Measurements from ENCODE around the gene CCDC54.

CCDC54 gene

DNA sequence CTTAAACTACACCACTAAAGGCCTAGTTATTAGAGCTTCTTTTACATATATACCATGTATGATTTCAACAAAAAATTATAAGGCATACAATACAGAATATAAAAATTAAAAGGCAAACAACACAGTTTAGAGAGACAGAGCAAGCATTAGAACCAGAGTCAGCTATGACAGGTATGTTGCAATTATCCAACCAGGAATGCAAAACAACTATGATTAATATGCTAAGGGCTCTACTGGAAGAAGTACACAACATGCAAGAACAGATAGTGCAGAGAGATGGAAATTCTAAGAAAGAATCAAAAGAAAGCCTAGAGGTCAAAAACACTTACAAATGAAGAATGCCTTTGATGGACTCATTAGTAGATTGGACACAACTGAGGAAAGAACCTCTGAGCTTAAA is 39.6 kb downstream of the CCDC54 start:
- H3K79me2 ChIP-seq, result peaks cover 26% of the 10 kb centered on the region
- H3K9ac ChIP-seq, result no peak overlapping the region
- no peaks in the 10 kb centered on the region for H3K9me3 ChIP-seq (ENCODE audit: control insufficient read depth, low read length)
- no peaks in the 10 kb centered on the region for H3K27me3 ChIP-seq (ENCODE audit: control insufficient read depth, insufficient read depth, low read length)
- no peak overlapping the region for H3K4me2 ChIP-seq (ENCODE audit: low read length)
- H2AFZ ChIP-seq, result no peak overlapping the region
- no peak overlapping the region for H3K27ac ChIP-seq
- H3K4me1 ChIP-seq, result no peaks in the 10 kb centered on the region
- H3K36me3 ChIP-seq (ENCODE audit: control insufficient read depth, insufficient read depth, low read length), result no peaks in the 10 kb centered on the region
- TF ChIP-seq, protein P1, sequence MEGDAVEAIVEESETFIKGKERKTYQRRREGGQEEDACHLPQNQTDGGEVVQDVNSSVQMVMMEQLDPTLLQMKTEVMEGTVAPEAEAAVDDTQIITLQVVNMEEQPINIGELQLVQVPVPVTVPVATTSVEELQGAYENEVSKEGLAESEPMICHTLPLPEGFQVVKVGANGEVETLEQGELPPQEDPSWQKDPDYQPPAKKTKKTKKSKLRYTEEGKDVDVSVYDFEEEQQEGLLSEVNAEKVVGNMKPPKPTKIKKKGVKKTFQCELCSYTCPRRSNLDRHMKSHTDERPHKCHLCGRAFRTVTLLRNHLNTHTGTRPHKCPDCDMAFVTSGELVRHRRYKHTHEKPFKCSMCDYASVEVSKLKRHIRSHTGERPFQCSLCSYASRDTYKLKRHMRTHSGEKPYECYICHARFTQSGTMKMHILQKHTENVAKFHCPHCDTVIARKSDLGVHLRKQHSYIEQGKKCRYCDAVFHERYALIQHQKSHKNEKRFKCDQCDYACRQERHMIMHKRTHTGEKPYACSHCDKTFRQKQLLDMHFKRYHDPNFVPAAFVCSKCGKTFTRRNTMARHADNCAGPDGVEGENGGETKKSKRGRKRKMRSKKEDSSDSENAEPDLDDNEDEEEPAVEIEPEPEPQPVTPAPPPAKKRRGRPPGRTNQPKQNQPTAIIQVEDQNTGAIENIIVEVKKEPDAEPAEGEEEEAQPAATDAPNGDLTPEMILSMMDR (IDR thresholded peaks at IDR 0.05), result no peak
- H3K4me3 ChIP-seq (ENCODE audit: low read depth, low read length), result no peak overlapping the region

DNA sequence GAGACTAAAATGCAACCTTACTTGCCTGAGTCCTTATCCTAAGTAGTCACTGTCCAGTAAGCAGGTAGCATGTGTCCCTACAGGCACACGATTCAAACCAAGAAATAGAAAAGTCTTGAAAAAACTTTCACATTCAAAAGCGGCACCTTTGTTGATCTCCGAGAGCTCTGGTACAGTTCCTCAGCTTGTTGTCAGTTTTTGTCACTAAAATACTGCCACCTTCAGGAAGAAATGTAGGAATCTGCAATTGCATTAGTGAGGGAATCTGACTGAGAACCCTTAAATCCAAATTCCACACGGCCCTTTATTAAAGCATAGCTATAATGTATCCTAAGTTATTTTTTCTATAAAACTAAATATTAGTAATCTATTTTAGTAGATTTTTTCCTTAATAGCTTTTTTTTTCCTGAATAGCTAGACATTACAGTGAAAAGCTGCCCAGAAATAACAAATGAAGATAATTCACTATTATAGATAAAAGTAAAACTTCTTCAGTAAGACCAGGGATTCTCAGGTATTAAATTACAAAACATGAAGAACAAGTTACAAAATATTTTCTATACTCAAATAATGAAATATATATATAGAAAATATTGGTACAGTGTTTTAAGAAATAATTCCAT is 44.0 kb downstream of the CCDC54 start:
- Histone ChIP-seq H3K4me1 (no peaks in the 10 kb centered on the region), H3K9ac (no peak overlapping the region), H2AFZ (peak overlapping the region; percentile 1), H3K4me2 (ENCODE audit: low read length) (peak overlapping the region; percentile 48), H3K4me3 (ENCODE audit: low read depth, low read length) (no peak overlapping the region), H3K36me3 (ENCODE audit: control insufficient read depth, insufficient read depth, low read length) (no peaks in the 10 kb centered on the region), H3K79me2 (peaks cover 9% of the 10 kb centered on the region), H3K27me3 (ENCODE audit: control insufficient read depth, insufficient read depth, low read length) (no peaks in the 10 kb centered on the region), H3K27ac (no peak overlapping the region), H3K9me3 (ENCODE audit: control insufficient read depth, low read length) (no peaks in the 10 kb centered on the region)
- TF ChIP-seq, protein P1 (IDR thresholded peaks at IDR 0.05), result peak; percentile 80

DNA sequence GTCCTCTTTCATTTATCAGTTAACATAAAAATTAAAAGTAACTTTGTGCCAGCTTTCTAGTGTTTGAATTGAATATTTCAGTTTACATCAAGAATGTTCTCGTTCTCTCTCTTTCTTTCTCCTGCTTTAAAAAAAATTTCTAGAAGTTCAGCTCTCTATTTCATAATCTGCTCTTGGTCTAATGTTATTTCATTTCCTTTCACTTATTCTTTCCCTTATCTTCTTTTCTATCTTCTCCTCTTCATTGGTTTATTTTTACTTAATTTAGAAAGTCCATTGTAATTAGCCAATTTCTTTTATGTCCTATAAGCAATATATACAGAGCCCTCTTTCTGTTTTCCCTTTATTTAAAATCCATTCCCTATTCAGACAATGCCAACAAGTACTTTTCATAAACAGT is 44.6 kb downstream of the CCDC54 start:
- Histone ChIP-seq H3K79me2 (peaks cover 9% of the 10 kb centered on the region), H3K27ac (no peak overlapping the region), H3K4me1 (no peaks in the 10 kb centered on the region), H3K4me2 (ENCODE audit: low read length) (no peak overlapping the region), H3K9me3 (ENCODE audit: control insufficient read depth, low read length) (no peaks in the 10 kb centered on the region), H3K36me3 (ENCODE audit: control insufficient read depth, insufficient read depth, low read length) (no peaks in the 10 kb centered on the region), H3K4me3 (ENCODE audit: low read depth, low read length) (no peak overlapping the region), H3K9ac (no peak overlapping the region), H3K27me3 (ENCODE audit: control insufficient read depth, insufficient read depth, low read length) (no peaks in the 10 kb centered on the region), H2AFZ (no peak overlapping the region)
- TF ChIP-seq, protein P1 (IDR thresholded peaks at IDR 0.05), result no peak

DNA sequence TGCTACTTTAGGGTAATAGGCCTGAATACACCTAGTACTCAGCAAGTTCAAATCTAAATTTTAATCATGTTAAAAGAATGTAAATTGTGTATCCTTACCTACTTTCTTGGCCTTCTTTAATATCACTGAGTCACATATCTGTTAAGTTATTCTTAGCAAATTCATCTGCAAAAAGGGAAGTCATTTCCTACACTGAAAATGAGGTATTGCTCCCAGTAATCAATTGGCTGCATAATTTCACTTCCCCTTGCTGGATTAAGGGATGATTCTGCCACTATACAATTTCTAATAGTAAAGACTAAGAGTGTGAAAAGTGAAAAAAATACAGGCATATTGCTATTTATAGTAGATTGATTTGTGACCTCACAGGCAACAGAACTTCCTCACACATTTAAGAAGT is 47.8 kb downstream of the CCDC54 start:
- H3K4me3 ChIP-seq (ENCODE audit: low read depth, low read length), result no peak overlapping the region
- no peak overlapping the region for H2AFZ ChIP-seq
- H3K79me2 ChIP-seq, result peaks cover 2% of the 10 kb centered on the region
- no peak overlapping the region for H3K27ac ChIP-seq
- TF ChIP-seq, protein P1 (IDR thresholded peaks at IDR 0.05), result no peak
- no peaks in the 10 kb centered on the region for H3K27me3 ChIP-seq (ENCODE audit: control insufficient read depth, insufficient read depth, low read length)
- H3K36me3 ChIP-seq (ENCODE audit: control insufficient read depth, insufficient read depth, low read length), result no peaks in the 10 kb centered on the region
- H3K4me2 ChIP-seq (ENCODE audit: low read length), result no peak overlapping the region
- peaks cover 11% of the 10 kb centered on the region for H3K4me1 ChIP-seq
- no peak overlapping the region for H3K9ac ChIP-seq
- no peaks in the 10 kb centered on the region for H3K9me3 ChIP-seq (ENCODE audit: control insufficient read depth, low read length)

DNA sequence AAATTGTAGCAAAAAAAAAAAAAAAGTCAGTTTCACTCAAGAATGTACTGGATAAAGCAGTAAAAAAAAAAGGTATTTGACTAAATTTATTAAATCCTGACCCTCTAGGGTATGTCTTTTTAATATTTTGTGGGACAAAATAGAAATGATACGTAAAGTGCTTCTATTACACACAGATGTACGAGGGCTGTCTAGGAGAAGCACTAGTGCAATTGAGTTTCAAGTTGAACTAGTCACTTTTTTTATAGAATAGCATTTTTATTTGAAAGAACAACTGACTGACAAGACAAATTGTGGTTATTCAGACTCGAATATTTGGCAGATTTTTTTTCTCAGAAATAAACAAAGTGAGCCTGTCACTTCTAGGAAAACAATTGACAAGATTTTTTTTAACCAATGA is 49.0 kb downstream of the CCDC54 start:
- no peak overlapping the region for H3K9ac ChIP-seq
- no peak overlapping the region for H3K27ac ChIP-seq
- H3K79me2 ChIP-seq, result no peaks in the 10 kb centered on the region
- no peak overlapping the region for H2AFZ ChIP-seq
- TF ChIP-seq, protein P1 (IDR thresholded peaks at IDR 0.05), result no peak
- H3K4me2 ChIP-seq (ENCODE audit: low read length), result no peak overlapping the region
- H3K4me3 ChIP-seq (ENCODE audit: low read depth, low read length), result no peak overlapping the region
- no peaks in the 10 kb centered on the region for H3K27me3 ChIP-seq (ENCODE audit: control insufficient read depth, insufficient read depth, low read length)
- H3K4me1 ChIP-seq, result peaks cover 11% of the 10 kb centered on the region
- H3K9me3 ChIP-seq (ENCODE audit: control insufficient read depth, low read length), result no peaks in the 10 kb centered on the region
- H3K36me3 ChIP-seq (ENCODE audit: control insufficient read depth, insufficient read depth, low read length), result no peaks in the 10 kb centered on the region

Data from parathyroid adenoma (tissue), 2 donors.